HG02623 (cell line): ENCODE measurements around the gene CAD.
"Not testable (repeated sequence)": the region's sequence is repeated elsewhere in the genome, so short reads cannot be mapped to it uniquely, and the experiment has no call there.

ENCODE experiments used
- ATAC-seq: cut with Tn5 transposase; IDR thresholded peaks from one replicate; pipeline ENCODE4 v1.9.1; 2021; ENCODE audit warnings: moderate library complexity; ENCODE audit not compliant: unreplicated experiment

Gene CAD

GRCh38 chr2:27217173-27218121, at the start of gene CAD:
TSS of gene CAD (plus strand) at chr2:27217369. CDS start at chr2:27217552, 183 bp downstream.
- ATAC-seq: peak; percentile 76

GRCh38 chr2:27170581-27171337, 46.4 kb upstream of the CAD start:
- no peak for ATAC-seq

DNA sequence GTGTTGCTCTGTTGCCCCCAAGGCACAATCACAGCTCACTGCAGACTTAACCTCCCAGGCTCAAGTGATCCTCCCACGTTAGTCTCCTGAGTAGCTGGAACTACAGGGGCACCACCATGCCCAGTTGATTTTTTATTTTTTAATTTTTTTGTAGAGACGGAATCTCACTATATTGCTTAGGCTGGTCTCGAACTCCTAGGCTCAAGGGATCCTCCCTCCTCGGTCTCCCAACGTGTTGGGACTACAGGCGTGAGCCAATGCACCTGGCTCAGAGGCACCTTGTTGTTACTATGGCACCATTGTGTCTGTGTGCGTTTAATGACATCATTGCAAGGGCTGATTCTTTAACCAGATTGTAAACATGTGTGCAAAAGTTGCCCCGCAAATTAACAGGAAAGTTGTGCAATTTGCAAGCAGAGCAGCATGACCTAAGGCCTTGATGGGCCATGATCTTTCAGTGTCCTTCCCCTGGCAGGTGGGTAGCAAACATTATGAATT, 45.8 kb upstream of the CAD start:
- ATAC-seq: no peak

- ATAC-seq: no peak
Observed at GRCh38 chr2:27174638-27175037, 42.5 kb upstream of the CAD start.

- ATAC-seq: no peak
Observed at GRCh38 chr2:27175330-27175729, 41.8 kb upstream of the CAD start.

DNA sequence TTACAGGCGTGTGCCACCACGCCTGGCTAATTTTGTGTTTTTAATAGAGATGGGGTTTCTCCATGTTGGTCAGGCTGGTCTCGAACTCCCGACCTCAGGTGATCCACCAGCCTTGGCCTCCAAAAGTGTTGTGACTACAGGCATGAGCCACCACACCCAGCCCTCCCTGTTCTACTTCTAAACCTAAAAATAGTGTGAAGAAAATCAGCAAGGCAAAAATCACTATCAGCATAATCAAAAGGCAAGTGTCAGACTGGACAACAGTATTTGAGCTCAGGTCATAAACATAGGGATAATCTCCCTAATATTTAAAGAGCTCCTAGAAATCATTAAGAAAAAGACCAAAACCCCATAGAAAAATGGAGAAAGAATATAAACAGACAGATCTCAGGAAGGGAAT, 41.4 kb upstream of the CAD start:
- ATAC-seq: not testable (repeated sequence)

DNA sequence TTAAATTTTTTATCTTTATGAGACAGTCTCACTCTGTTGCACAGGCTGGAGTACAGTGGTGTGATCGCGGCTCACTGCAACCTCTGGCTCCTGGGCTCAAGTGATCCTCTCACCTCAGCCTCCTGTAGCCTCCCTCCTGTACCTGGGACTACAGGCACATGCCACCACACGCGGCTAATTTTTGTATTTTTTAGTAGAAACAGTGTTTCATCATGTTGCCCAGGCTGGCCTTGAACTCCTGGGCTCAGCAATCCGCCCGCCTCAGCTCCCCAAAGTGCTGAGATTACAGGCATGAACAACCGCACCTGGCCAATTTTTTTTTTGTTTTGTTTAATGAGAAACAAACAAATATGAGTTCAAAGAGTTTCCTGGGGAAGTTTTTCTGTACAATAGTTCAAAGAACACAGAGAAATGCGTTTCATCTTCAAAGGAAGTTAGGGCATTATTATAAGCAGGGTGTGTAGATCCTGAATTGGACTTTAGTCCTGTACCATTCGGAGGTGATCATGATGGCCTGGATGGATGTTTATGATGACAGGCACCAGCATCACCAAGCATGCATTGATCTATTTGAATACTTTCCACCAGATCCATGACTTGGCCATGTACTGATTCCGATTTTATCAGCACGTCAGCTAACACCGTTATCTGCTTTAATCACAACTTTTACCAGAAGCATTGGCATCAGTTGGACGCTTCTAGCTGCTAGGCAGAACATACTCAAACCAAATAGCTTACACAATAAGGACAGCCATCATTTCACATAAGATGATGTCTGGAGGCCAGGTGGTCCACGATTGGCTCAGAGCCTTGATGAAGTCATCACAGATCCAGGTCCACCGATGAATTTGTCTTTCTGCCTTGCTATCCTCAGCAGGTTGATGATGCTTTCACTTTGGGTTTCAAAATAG, 39.5 kb upstream of the CAD start:
- no peak for ATAC-seq

GRCh38 chr2:27178469-27178868, 38.7 kb upstream of the CAD start:
- ATAC-seq: no peak

DNA sequence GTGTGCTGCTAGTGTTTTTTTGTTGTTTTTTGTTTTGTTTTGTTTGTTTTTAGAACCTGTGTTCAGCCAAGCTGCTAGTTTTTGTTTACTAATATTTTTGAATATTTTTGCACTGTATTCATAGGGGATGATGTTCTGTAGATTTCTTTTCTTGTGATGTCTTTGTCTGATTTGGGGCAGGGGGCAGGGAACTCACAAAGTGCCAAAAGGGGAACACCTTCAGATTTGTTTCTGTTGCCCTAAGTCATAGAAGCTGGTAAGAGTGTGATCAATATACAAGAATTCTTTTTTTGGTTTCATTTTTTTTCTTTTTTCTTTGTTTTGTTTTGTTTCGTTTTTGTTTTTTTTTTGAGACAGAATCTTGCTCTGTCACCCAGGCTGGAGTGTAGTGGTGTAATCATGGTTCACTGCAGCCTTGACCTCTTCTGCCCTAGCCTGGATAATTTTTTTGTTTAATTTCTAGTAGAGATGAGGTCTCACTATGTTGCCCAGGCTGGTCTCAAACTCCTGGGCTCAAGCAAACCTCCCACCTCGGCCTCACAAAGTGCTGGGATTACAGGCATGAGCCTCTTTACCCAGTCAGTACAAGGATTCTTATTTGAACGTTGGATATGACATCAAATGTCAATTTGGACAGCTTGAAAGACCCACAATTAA, 37.7 kb upstream of the CAD start:
- no peak for ATAC-seq

GRCh38 chr2:27182346-27182745, 34.8 kb upstream of the CAD start:
- no peak for ATAC-seq

DNA sequence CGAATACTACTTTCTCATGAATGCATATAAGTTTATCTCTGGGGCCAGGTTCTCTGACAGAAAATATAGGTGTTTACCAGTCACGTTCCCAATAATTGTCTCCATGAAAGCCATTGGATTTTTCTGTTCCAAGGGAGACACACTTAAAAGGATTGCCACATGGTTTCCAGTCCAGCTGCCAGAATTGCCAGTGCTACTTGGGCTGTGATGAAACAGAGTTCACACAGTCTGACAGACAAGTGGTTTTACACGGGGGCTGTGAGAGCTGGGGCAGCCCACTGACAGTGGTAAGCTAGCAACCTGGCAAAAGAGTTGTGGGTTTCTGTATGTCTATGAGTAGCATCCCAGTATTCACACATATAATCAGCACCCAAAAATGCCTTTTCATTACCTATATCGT, 33.1 kb upstream of the CAD start:
- ATAC-seq: no peak

- ATAC-seq: no peak
Observed at GRCh38 chr2:27185331-27186026, 31.7 kb upstream of the CAD start.

- ATAC-seq: no peak
Observed at GRCh38 chr2:27186613-27187345, 30.4 kb upstream of the CAD start.

DNA sequence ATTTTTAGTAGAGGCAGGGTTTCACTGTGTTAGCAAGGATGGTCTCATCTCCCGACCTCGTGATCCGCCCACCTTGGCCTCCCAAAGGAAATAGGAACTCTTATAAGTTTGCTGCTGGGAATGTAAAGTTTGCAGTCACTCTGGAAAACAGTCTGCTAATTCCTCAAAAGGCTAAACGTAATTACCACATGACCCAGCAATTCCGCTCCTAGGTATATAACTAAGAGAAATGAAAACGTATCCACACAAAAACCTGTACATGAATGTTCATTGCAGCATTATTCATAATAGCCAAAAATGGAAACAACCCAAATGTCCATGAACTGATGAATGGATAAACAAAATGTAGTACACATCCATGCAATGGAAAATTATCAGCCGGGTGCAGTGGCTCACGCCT, 27.2 kb upstream of the CAD start:
- no peak for ATAC-seq

DNA sequence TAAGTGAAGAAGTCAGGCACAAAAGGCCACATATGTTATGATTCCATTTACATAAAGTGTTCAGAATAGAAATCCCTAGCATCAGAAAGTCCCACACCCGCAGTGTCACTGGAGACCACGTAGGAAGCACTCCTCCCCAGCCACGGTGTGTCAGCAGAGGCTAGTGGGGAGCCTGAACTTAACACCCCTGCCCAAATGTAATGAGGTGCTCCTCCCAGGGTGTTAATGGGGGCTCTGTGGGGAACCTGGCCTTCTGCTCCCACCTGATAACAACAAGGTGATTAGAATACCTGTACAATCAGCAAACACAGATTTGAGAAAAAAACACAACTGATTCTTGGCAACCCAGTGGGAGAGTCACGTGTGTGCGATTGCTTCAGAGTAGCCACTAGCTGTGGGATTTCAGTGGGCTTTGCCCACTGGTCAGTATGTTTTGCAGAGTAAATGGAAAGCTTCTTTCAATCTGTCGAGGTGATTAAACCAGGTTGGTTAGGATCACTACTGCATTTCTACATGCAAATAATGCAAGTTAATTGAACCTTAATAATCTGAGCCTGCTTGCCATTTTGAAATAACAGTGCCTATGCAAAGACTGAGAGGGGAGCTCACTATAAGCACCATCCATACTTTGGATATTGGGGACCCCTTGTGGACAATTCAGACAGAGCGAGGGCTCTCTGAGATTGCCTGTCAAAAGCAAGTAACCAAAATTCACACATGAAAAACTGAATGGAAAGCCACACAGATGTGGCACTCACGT, 25.9 kb upstream of the CAD start:
- ATAC-seq: no peak

DNA sequence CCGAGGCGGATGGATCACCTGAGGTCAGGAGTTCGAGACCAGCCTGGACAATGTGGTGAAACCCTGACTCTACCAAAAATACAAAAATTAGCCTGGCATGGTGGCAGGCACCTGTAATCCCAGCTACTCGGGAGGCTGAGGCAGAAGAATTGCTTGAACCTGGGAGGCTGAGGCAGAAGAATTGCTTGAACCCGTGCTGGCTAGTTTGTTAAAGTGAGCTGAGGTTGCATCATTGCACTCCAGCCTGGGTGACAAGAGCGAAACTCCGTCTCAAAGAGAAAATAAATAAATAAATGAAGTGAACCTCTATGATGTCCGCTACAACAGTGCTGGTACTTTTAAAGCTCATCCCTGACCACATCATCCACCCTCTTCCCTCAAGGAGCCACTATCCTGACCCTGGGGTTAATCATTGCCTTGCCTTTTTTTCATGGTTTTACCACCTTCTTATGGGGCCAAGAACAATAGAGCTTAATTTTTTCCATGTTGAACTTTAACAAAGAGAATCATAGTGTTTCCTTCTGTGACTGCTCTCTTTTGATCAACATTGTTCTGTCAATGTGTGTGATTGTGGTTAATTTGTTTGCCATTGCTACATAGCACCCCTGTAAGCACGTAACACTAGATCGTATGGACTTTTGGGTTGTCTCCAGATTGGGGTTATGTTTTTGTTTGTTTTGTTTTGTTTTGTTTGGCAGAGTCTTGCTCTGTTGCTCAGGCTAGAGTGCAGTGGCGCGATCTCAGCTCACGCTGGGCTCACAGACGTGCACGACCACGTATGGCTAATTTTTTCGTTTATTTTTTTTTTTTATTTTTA, 22.4 kb upstream of the CAD start:
- no peak for ATAC-seq

DNA sequence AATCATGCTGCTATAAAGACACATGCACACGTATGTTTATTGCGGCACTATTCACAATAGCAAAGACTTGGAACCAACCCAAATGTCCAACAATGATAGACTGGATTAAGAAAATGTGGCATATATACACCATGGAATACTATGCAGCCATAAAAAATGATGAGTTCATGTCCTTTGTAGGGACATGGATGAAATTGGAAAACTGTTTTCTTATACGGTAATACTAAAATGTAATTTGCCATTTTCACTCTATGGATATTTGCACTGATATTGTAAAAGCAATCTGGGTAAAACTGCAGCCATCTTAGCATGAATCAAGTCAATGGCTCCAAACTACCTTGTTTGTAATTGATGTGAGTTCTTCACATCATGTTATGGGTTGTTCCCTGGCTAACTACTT, 21.4 kb upstream of the CAD start:
- ATAC-seq: not testable (repeated sequence)
